ENCODE results near the gene EREG. TPM values are rescaled to one million over a fixed set of nuclear protein-coding genes. Genes with fewer than 3 reads are reported as not detected.

The EREG gene
- total and polyA plus RNA-seq, 9 of the 15 experiments (the other 6 are each of a cell fraction or from before 2014, with no cell fraction given), result 0.97 to 7.3 (median 2.5) TPM

GRCh38 chr4:74402692-74403456, 37.9 kb downstream of the EREG start (continued):
- TF ChIP-seq CLOCK (CRISPR knock-in tag; IDR thresholded peaks at IDR 0.05; ENCODE audit: borderline replicate concordance) (no peak), ZNF785 (CRISPR knock-in tag; IDR thresholded peaks at IDR 0.05) (no peak), ZNF232 (CRISPR knock-in tag; IDR thresholded peaks at IDR 0.05) (no peak), PHF21A (IDR thresholded peaks at IDR 0.05; ENCODE audit: borderline replicate concordance, low read depth) (no peak), SRSF9 (IDR thresholded peaks at IDR 0.05; ENCODE audit: borderline replicate concordance, low read depth, low read length) (no peak), MECOM (CRISPR knock-in tag; IDR thresholded peaks at IDR 0.05) (peak; percentile 72), SREBF2 (CRISPR knock-in tag; IDR thresholded peaks at IDR 0.05) (no peak)

DNA sequence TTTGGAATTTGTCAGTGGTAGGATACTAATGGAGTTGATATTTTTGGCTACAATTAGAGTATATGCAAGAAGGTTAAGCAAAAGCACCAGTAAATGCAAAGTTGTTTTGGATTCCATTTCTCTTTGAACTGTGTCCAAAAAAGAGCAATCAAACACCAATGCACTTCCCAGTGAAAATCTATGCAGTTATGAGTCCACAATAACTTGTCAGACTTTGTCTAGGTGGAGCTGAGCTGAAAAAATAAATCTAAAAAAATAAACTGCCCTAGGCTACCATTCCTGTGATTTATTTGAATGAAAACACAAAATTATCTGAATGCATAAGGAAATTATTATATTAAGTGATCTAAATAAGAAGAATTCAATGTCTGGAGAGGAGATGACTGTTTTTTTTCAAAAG, 42.9 kb downstream of the EREG start:
- Histone ChIP-seq H3K9me3 (replicated peaks; ENCODE audit: control insufficient read depth, insufficient read depth, low read depth, low read length) (no peaks in the 10 kb centered on the region), H3K27me3 (ENCODE audit: control insufficient read depth in 2 of 2, insufficient read depth in 2 of 2, low read length in 2 of 2) (no peaks in the 10 kb centered on the region), H3K4me2 (ENCODE audit: insufficient read depth, low read length) (no peak overlapping the region), H3K27ac (ENCODE audit: extremely low read depth, low read depth, low read length) (no peak overlapping the region), H3K9ac (ENCODE audit: insufficient read depth in 1 of 2, low read depth in 2 of 2, low read length in 2 of 2) (no peak overlapping the region), H4K20me1 (replicated peaks; ENCODE audit: control insufficient read depth, insufficient read depth, low read length) (no peaks in the 10 kb centered on the region), H3K36me3 (ENCODE audit: control insufficient read depth, insufficient read depth, low read length) (no peaks in the 10 kb centered on the region), H3K9me1 (ENCODE audit: control insufficient read depth, insufficient read depth, low read length) (no peaks in the 10 kb centered on the region), H3K4me3 (no peak overlapping the region), H3K4me1 (replicated peaks in 1 of 2; ENCODE audit: control insufficient read depth in 2 of 2, insufficient read depth in 2 of 2, low read length in 2 of 2) (peaks cover 0 to 2% of the 10 kb centered on the region in 2 experiments; a peak in 2 of 5 replicates), H2AFZ (ENCODE audit: low read depth, low read length) (no peak overlapping the region), H3K79me2 (ENCODE audit: control insufficient read depth, insufficient read depth, low read length) (no peaks in the 10 kb centered on the region)
- ChIA-PET POLR2A (interaction anchor here (1.0 kb wide), 1 partner anchor 9 kb away, joined by 3 read pairs; no protein-coding TSS in a partner anchor), CTCF (ENCODE audit: low intra/inter-chr PET ratio) (no interaction called here)
- in situ Hi-C loops (cut with MboI) (no loop called here), intact Hi-C loops (cut with micrococcal nuclease) (no loop called here)
- no peak for DNase-seq (ENCODE audit: extremely low read depth in 1 of 4, low spot score in 3 of 4)
- BruUV-seq (replicated peaks), result no TSS peak
- FAIRE-seq, result no peak
- ATAC-seq, result no peak
- TF ChIP-seq POLR2AphosphoS5 (IDR thresholded peaks at IDR 0.05; ENCODE audit: control insufficient read depth, insufficient read depth, low read depth, low read length) (no peak), YY1 (IDR thresholded peaks at IDR 0.05; ENCODE audit: borderline replicate concordance in 1 of 3, control insufficient read depth in 1 of 3, extremely low read depth in 1 of 3, insufficient read depth in 3 of 3, insufficient read length in 1 of 3, insufficient replicate concordance in 2 of 3, low read depth in 1 of 3, low read length in 2 of 3) (no peak), CCNT2 (IDR thresholded peaks at IDR 0.05; ENCODE audit: borderline replicate concordance, extremely low read depth, insufficient read length, low read depth, low read length) (no peak), CCAR2 (IDR thresholded peaks at IDR 0.05; ENCODE audit: low read depth, low read length) (no peak), THAP7 (CRISPR knock-in tag; IDR thresholded peaks at IDR 0.05) (no peak), ATF7 (IDR thresholded peaks at IDR 0.05) (no peak), EWSR1 (IDR thresholded peaks at IDR 0.05; ENCODE audit: borderline replicate concordance, low read depth, partially characterized antibody) (no peak), SETDB1 (IDR thresholded peaks at IDR 0.05; ENCODE audit: low read length) (no peak), MAZ (CRISPR knock-in tag; conservative IDR thresholded peaks at IDR 0.05 in 1 of 2, IDR thresholded peaks at IDR 0.05 in 1 of 2) (no peak), NEUROD1 (IDR thresholded peaks at IDR 0.05; ENCODE audit: borderline replicate concordance, low read depth, low read length, partially characterized antibody) (no peak)

All from K562 (cell line).